SK-N-DZ (cell line): ENCODE results near the gene TIMP2.
A peak's percentile ranks its signal among the peaks of the same experiment; 100 is the strongest.
"Not testable (repeated sequence)": the region's sequence is repeated elsewhere in the genome, so short reads cannot be mapped to it uniquely, and the experiment has no call there.

Experiments
- DNase-seq: peaks from one replicate; pipeline ENCODE4 v3.0.0-alpha.2; 2015; ENCODE audit warnings: low spot score

The TIMP2 gene

DNA sequence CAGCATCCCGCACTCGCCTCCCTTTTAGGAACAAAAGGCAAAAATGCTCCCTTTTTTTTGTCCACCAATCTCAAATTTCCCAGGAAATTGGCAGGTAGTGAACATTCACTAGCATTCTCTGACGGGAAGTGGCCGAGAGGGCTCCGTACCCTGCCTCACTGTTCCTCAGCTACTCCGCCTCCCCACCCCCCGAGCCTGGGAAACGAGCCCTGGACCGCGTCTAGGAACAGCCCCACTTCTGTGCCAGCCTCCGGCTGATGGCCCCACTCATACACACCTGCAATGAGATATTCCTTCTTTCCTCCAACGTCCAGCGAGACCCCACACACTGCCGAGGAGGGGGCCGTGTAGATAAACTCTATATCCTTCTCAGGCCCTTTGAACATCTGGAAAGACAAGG, 54.6 kb downstream of the TIMP2 start:
- no peak for DNase-seq

DNA sequence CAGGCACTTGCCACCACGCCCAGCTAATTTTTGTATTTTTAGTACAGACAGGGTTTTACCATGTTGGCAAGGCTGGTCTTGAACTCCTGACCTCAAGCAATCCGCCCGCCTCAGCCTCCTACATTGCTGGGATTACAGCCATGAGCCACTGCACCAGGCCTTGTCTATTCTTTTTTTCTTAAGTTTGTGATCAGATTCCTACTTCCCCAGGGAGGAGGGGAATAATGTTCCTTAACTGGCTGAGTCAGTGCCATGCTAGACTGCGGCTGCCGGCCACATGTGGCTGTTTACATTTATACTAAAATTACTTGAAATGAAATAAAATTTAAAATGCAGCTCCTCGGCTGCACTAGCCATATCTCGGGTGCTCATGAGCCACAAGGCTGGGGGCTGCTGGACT, 56.8 kb downstream of the TIMP2 start:
- DNase-seq = no peak

DNA sequence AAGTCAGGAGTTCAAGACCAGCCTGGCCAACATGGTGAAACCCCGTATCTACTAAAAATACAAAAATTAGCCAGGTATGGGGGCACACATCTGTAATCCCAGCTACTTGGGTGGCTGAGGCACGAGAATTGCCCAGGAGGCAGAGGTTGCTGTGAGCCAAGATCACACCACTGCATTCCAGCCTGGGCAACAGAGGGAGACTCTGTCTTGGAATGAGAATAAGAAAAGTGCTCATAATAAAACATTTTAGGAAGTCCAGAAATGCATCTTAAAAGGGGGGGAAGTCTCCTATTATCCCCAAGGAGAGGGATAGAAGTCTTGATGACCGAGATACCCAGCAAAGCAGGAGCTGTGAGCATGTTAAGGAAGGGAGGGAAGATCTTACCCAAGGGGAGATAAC, 58.1 kb downstream of the TIMP2 start:
- not testable (repeated sequence) for DNase-seq

DNA sequence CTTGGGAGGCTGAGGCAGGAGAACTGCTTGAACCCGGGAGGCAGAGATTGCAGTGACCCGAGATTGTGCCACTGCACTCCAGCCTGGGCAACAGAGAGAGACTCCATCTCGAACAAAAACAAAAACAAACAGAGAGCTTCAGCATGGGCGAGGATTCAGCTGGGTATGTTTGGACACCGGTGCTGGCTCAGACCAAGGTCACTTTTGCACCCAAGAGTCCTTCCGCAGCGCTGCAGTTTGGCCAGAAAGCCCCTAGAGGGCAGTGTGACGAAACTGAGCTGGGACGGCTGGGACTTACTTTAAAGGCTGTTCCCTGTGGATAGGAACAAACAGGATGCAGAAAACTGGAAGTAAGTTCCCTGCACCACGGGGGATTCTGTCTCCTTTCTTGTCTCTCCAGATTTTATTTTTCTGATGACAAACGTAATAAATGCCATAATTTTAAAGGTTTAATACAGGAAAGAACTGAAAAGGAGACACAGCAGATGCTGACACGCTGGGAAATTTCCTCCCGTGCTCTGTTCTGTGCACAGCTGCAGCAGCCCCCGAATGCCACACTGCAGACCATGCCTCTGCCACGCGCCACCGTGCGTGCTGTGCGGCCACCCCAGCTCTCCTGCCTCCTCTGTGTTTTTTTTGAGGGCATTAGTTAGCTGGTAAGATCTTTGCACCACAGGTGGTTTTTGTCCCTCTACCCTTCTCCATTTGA, 59.4 kb downstream of the TIMP2 start:
- DNase-seq = peak; percentile 76

DNA sequence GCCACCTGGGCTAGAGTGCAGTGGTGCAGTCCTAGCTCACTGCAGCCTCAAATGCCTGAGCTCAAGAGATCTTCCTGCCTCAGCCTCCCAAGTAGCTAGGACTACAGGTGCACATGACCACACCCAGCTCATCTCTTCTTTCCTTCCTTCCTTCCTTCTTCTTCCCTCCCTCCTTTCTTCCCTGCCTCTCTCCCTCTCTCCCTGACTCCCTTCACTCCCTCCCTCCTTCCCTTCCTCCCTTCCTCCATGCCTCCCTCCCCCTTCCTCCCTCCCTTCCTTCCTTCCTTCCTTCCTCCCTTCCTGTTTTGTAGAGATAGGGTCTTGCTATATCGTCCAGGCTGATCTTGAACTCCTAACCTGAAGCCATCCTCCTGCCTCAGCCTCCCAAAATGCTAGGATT, 61.1 kb downstream of the TIMP2 start:
- DNase-seq = no peak

DNA sequence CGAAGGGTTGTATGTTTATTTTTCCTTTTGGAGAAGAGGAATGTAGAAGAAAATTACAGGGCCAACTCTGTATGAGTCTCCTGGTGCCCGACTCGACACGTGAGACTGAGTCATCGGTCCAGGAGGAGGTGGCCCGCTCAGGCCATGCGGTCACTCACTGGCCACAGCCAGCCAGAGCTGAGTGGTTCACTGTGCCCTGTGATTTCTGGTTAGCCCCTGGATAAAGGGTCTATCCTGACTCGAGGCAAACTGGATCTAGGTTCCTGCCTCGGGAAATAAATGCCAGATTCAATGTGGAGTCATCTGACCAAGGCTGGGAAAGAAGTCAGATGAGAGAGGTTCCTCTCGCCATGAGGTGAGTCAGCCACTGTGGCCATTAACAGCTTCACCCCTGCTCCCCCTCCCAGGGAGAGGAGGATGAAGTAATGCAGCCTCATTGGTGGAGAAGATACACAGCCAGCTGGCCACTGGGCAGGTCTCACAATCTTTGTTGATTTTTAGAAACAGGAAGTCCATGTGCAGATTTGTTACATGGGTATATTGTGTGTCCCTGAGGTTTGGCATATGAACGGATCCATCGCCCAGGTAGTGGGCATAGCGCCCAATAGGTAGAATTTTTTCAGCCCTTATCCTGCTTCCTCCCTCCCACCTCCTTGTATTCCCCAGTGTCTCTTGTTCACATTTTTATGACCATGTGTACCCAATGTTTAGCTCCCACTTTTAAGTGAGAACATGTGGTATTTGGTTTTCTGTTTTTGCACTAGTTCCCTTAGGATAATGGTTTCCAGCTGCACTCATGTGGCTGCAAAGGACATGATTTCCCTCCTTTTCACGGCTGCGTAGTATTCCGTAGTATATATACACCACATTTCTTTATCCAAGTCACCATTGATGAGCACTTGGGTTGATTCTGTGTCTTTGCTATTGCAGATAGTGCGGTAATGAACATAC, 62.8 kb downstream of the TIMP2 start:
- DNase-seq = no peak

DNA sequence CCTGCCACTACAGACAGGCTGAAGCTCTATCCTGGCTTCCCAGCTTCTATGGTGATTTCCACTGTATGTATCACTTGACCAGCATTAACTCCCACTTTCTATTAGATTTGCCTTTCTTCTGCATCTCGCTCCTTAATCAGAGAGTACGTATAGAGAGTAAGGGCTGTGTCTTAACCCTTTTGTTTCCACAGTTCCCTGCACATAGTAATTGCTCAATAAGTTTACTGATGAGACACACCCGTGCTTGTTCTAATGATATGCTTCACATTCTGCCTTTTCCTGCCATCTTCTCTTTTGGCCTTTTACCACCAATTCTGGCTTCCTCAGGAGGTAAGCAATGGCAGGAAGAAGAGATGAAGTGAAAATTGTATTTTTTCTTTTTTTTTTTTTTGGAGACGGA, 64.0 kb downstream of the TIMP2 start:
- DNase-seq = no peak

DNA sequence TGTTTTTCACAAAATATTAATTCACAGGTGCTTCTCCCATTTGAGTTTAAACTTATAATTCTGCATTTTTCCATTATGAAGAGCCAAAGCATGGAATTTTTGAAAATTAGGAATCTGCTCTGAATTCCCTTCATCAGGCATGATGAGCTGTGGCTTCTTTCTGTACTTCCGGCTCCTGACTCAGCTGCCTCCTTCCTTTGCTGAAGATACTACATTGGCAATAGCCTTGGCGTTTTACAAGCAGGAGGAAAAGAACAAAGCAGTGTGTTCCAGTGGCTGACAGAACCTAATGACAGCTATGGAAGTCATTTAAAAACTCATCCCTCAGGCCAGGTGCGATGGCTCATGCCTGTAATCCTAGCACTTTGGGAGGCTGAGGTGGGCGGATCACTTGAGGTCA, 66.1 kb downstream of the TIMP2 start:
- DNase-seq = no peak

DNA sequence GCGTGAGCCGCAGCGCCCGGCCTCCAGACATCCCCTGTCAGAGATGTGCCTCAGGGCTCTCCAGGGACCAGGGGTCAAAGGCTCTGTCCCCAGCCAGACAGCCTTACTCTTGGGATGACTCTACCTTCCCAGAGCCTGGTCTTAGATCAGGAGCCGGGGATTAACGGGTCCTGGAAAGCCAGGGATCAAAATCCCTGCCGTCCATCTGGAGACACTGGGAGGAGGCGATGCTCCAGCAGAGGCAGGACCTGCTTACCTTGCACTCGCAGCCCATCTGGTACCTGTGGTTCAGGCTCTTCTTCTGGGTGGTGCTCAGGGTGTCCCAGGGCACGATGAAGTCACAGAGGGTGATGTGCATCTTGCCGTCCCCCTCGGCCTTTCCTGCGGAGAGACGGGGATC, 67.9 kb downstream of the TIMP2 start:
- no peak for DNase-seq

DNA sequence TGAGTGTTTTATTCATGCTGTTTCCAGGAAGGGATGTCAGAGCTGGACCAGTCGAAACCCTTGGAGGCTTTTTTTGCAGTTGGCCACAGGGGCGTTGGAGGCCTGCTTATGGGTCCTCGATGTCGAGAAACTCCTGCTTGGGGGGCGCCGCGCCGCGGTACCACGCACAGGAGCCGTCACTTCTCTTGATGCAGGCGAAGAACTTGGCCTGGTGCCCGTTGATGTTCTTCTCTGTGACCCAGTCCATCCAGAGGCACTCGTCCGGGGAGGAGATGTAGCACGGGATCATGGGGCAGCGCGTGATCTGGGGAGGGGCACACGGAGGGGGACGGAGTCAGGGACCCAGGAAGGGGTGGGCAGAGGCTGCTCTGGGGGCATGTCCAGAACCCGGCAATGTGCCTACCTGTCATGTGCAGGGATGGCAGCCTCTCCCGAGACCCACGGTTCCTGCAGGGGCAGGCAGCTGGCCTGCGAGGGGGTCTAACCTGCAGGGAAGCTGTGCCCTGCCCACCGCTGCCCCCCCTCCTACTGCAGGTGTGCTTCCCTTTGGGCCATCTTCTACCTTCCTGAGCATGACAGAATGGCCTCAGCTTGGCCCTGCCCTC, 69.5 kb downstream of the TIMP2 start:
- DNase-seq = no peak

DNA sequence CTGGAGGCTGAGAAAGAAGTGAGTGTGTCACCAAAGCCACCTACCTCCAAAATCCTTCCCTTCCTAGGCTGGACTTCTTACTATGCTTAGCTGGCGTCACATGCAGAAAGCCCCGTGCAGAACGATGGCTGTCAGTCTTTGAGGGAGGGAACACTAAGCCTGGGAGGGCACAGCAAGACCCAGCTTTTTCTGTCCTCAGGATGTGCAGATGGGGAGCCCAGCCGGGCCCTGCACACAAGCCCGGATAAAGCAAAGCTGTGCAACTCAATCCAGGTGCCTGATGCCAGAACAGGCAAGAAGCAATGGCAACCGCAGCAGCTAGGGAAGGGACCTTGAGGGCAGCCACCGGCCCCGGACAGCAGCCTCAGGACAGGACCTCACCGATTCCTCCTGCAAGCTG, 70.7 kb downstream of the TIMP2 start:
- no peak for DNase-seq

DNA sequence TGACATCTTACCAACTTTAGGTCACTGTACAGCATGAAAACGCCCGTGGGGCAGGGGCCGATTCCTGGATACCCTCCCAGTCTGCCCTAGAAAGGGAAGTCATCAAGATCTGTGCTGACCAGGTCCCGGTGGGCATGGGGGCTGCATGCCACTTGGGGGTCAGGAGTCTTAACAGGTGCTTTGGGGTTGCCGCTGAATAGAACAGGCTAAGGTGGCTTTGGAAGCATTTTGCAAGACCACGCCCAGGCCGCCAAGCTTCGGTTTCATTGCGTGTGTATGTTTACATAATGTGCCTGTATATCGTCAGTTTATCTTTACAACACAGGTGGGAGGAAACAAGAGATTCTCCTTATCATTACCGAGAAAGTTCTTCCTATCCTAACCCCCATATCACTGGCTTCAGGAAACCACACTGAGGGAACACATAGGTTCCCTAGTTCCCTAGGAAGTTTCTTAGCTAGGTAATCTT, 71.2 kb downstream of the TIMP2 start:
- no peak for DNase-seq

DNA sequence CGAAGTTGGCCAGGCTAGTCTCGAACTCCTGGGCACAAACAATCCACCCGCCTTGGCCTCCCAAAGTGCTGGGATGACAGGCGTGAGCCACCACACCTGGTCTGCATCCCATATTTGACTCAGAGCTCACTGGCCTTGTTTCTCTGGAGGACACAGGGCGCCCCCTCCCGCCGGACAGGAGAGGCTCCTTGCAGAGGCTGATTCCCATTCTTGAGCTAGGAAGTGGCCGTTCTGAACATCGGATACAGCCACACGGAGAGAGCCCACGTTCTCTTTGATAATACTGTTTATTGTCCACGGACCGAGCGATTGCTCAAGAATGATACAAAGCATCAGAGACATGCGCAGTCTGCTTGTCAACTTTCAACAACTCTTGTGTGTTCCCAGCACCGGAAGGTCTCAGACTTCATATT, 72.5 kb downstream of the TIMP2 start:
- DNase-seq = no peak

DNA sequence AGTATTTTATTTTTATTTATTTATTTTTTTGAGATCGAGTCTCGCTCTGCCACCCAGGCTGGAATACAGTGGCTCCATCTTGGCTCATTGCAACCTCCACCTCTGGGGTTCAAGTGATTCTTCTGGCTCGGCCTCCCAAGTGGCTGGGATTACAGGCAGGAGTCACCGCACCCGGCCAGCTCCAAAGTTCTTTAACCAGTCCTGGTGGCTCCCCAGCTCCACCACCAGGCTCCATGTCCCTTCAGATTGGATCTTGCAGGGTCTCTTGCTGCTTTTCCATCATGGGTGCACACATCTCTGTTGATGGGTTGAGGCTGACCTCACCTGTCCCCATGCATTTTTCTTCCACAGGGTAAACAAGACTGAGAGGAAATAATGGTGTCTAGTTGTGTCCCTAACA, 76.2 kb downstream of the TIMP2 start:
- DNase-seq = no peak

DNA sequence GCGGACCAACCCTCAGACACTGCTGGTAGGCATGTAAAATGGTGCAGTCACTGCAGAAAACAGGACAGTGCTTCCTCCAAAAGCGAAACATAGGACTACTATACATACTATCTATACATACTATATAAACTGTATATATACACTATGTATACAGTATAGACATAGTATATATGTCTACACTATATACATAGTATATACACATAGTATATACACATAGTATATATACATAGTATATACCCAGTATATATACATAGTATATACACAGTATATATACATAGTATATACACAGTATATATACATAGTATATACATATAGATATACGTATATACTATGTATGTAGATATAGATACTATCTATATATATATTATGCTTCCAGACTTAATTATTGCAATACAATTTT, 78.1 kb downstream of the TIMP2 start:
- no peak for DNase-seq

DNA sequence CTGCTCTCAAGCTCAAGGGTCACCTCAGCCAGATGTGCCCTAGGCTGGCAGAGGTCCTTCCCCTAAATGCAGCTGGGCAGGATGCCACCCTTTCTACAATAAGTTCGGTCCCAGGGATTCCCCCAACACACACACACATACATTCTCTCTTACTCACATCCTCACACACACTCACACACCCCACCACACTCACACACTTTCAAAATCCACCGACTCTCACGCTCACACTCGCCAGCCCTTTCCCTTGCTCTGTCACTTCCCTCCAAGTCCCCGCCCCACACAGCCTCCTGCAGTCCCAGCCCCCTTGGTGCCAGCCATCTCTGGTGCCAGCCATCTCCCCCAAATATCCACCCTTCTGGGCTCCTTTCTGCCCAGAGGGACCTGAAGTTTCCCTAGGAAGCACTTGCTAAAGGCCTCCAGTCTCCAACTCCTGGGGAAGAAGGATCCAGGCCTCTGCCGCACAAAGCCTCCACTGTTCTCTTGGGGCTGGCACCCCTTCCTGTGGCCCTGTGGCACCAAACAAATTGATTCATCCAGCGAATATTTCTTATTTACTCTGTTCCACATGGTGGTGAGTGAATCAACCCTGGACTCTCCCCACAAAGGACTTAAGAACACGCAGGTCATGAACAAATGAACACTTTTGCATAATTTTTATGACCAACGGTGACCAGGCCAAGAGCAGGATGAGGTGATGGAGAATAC, 80.7 kb downstream of the TIMP2 start:
- no peak for DNase-seq

DNA sequence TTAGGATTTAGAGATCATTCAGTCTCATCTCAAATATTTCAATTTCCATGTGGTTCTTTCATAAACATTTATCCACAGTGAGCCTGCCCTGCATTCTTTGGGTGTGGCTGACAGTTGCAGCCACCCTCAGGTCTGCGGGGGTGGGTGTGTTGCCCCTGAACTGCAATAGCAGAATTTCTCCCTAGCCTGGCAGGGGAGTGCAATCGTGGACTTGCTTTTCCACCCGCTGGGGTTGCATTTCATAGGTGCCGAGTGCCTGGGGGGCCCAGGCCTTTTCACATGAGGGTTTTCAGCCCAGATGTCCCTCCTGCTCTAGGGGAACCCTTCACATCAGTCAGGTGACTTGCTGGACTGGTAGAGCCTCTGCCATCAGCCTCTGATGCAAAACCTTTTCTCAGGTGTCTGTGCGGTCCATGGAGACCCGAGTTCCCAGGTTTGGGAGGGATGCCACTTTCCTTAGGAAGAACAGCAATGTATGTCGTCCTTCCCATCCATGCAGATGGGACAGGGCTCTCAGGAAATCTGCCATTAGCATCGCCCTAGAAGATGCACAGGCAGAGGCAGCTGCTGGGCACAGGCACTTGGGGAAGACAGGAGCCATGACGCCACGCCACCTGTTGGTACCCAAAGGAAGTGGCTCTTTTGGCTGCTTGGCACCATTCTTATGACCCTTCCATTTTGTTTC, 82.2 kb downstream of the TIMP2 start:
- peak; percentile 69 for DNase-seq

DNA sequence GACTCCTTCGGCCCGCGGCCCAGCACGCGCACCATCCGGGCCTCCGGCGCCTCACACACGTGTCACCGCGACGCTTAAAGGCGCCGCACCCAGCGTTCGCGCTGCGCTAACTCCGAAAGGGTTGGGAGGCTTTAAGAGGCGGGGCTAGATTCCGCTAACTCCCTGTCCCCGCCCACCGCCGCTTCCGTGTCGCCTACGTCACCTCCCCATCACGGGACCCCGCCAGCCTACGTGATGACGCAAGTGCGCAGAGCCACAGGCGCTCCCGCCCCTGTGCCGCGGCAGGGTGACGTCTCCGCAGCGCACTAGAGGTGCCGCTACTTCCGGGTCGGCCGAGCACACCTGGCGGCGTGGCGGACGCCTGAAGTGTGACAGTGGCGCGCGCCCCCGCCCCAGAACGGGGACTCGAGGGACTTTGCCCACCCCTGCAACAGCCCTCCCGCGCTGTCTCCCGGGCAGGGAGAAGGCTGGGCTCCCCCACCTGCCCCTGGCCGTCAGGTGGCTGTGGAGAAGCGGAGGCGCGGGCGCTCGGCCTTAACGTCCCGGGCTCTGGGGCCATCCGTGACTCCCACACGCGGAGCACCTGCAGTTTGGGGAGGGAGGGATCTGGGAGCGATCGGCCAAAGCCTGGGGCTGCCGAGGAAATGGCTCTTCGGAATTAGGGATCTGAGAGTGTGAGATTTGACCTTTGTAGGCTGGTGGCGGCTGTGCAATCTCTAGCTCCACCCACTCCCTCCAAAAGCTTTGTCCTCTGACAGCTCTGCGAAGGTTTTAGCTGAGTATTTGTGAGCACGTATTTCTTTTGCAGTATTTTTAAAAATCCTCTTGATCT, 84.2 kb downstream of the TIMP2 start, which contains the start of gene USP36:
USP36 (minus strand) TSS at position 35 of the 832 bp plus-strand sequence. CDS start 4,451 bp downstream, outside the sequence.
- DNase-seq = peak; percentile 99

DNA sequence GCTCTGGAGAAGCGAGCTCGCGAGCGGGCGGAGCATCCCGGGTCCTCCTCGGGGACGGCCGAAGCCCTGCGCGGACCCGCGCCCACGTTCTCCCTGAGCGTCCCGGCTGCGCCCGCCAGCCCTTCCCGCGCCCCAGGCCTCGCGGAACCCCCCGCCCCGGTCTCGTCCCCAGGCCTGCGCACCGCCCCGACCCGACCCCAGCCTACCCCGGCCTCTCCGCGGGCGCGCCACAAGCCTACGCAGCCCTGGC, 84.7 kb downstream of the TIMP2 start:
- DNase-seq = no peak

DNA sequence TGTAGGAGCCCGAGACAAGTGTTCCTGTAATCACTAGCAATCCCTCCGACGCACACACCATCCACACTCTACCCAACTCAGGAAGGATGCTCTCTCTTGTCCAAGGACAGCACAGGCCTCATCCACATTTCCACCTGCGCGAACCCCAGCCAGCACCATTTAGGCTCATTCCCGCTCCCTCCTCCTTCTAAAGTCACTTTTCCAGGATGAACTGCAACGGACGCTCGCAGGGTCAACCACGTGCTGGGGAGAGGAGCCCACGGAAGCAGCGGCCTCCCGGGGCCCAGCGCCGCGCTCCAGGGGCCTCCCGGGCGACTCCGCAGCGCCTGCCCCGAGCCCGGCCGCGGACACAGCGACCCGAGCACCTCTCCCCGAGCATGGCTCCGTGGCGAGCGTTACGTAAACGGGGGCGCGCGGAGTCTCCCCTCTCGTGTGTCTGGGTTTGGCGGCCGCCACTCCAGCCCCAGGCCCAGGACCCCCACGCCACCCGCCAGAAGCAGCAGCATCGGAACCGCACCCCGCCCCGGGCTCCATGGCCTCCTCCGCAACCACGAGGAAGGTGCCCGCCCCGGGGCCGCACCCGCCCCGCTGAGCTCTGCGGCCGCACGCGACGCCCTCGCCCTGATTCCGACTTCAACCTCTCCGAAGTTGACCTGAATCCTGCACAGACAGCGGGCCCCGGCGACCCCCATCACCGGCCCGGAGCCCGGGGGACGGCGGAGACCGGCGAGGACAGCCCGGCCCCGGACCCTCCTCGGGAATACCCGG, 85.2 kb downstream of the TIMP2 start:
- peak; percentile 31 for DNase-seq
